Body of pancreas (tissue), 4 donors: ENCODE results near the gene LRRC3C.

Experiments
- CTCF ChIP-seq, 7 experiments: fragments of 450-650 bp in 4 of 7; fragments of 200-600 bp in 3 of 7; sonication (generic) in 3 of 7; IDR thresholded peaks; one replicate each; pipeline ENCODE4 v1.5.1; 2016 to 2019; ENCODE audit warnings: antibody characterized with exemption in 7 of 7
- POLR2A ChIP-seq, 3 donors: fragments of 450-650 bp; IDR thresholded peaks; one replicate each; pipeline ENCODE4 v1.6.1; 2016; ENCODE audit warnings: antibody characterized with exemption in 3 of 3, mild to moderate bottlenecking in 2 of 3

DNA sequence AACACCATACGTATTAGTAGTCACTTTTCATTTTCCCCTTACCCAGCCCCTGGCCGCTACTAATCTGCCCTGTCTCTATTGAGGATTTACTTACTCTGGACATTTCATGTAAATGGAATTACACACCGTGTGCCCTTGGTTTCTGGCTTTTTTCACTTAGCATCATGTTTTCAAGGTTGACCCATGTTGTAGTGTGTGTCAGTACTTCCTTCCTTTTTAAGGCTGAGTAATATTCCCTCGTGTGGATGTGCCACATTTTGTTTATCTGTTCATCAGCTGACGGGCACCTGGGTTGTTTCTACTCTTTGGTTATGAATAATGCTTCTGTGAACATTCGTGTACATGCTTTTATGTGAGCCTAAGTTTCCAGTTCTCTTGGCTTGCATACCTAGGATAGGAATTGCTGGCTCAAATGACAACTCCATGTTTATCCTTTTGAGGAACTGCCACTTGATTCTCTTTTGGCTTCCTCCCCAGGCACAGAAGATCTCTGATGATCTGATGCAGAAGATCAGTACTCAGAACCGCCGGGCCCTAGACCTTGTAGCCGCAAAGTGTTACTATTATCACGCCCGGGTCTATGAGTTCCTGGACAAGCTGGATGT lies 60.8 kb downstream of the LRRC3C start:
- TF ChIP-seq CTCF (IDR thresholded peaks at IDR 0.05): no peak
- no peak for TF ChIP-seq POLR2A (IDR thresholded peaks at IDR 0.05)
